ENCODE results near the gene FADS6. TPM values are rescaled to one million over a fixed set of nuclear protein-coding genes. Genes with fewer than 3 reads are reported as not detected.

Gene FADS6
- total RNA-seq, 2 experiments from 2014 or later: not detected

DNA sequence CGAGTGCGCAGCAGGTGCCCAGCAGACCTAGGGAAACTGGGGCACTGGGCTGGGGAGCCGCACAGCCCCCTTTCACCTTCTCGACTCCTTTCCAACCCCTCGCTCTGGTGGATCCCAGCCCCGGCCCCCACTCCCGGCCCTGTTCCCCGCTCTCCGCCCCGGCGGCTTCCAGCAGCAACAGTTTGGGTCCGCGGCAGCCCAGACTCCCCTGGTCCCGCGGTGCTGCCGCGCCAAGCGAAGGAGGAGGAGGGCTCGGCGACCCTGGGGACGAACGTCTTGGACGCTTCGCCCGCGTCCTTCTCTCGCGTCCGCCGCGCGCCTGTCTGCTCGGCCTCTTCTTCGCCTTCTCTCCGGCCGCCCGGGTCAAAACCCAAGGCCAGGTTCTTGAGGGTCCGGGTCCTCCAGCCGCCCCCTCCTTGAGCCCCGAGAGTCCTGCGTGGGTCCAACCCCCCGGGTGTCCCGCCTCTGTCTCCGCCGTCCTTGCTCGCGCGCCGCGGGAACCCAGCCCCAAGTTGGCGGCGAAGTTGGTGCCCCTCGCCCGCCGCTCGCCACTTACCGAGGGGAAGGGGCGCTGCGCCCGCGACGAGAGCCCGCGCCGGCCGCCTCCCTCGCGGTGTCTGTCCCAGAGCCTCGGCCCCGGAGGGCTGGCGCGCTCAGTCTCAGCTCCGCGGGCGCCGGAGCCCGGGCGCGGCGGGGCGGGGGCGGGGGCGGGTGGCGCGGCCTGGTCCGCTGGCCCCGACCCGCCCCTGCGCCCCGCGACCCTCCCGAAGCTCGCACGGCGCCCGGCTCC, 32.4 kb downstream of the FADS6 start:
- Mint-ChIP-seq H3K27me3 (peaks cover 61% of the 10 kb centered on the region), H3K36me3 (ENCODE audit: low read depth) (no peaks in the 10 kb centered on the region), H3K4me3 (no peak overlapping the region), H3K27ac (no peak overlapping the region), H3K4me1 (ENCODE audit: low read depth) (peaks cover 19% of the 10 kb centered on the region), H3K9me3 (no peaks in the 10 kb centered on the region)
- Histone ChIP-seq H3K4me1 (ENCODE audit: insufficient read depth, low read length) (peaks cover 37% of the 10 kb centered on the region), H3K4me3 (ENCODE audit: low read length) (peak overlapping the region; percentile 5), H3K9me3 (ENCODE audit: control insufficient read depth in 1 of 2, insufficient read depth in 1 of 2, low read length in 2 of 2) (peaks cover 0 to 16% of the 10 kb centered on the region in 2 experiments), H3K36me3 (ENCODE audit: insufficient read depth, low read length) (no peaks in the 10 kb centered on the region), H3K27me3 (ENCODE audit: control insufficient read depth in 1 of 2, insufficient read depth in 2 of 2, low read length in 2 of 2) (peaks cover 34 to 54% of the 10 kb centered on the region in 2 experiments), H3K27ac (ENCODE audit: low read depth in 1 of 2, low read length in 2 of 2) (no peak overlapping the region)
- ATAC-seq (ENCODE audit: poor library complexity) (peak; percentile 10), DNase-seq (peak in 1 of 14 experiments; percentile 29)
- ChIA-PET CTCF (interaction anchor here (0.8 to 2.1 kb wide), 6 partner anchors 9 to 194 kb away, joined by 3 to 18 read pairs (median 4); partner anchors contain the start of gene FDXR), POLR2A (interaction anchor here (1.0 to 2.3 kb wide), 6 partner anchors 9 to 123 kb away, joined by 3 to 9 read pairs (median 5); partner anchors contain the start of gene FDXR)
- intact Hi-C loops (cut with DNase I, micrococcal nuclease): loop anchor here in 1 of 2 experiments (5.0 kb wide), 1 partner anchor 114 kb away; the partner anchor contains the start of gene NHERF1
- TF ChIP-seq, protein P1, sequence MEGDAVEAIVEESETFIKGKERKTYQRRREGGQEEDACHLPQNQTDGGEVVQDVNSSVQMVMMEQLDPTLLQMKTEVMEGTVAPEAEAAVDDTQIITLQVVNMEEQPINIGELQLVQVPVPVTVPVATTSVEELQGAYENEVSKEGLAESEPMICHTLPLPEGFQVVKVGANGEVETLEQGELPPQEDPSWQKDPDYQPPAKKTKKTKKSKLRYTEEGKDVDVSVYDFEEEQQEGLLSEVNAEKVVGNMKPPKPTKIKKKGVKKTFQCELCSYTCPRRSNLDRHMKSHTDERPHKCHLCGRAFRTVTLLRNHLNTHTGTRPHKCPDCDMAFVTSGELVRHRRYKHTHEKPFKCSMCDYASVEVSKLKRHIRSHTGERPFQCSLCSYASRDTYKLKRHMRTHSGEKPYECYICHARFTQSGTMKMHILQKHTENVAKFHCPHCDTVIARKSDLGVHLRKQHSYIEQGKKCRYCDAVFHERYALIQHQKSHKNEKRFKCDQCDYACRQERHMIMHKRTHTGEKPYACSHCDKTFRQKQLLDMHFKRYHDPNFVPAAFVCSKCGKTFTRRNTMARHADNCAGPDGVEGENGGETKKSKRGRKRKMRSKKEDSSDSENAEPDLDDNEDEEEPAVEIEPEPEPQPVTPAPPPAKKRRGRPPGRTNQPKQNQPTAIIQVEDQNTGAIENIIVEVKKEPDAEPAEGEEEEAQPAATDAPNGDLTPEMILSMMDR (IDR thresholded peaks at IDR 0.05): no peak

DNA sequence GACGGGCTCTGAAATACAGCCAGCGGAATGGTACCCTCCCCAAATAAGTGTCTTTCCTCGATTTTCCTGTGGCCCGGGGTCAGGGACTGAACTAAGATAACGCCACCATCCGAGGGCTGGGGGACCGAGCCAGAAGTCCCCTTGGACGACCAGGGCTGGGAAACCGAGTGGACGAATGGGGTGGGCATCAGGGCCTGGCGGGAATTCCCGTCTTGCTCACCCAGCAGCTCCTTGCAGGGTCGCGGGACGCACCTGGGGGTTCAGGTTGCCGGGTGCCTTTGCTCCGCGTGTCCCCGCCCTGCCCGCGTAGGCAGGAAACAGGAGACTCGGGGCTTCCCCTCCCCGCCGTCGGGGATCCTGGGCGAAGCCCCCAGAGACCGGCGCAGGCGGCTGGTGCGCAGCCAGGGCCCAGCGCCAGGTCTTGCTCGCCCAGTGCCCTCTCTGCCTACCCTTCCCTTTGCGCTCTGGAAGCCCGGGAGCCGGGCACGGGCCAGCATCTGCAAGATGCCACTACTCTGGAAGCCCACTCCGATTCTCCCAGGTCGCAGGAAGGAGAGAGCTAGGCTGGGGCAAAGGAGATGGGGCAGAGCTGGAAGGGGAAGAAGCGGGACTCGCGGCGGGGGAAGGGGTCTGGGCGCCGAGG, 33.1 kb downstream of the FADS6 start:
- Histone ChIP-seq H3K27ac (ENCODE audit: low read depth in 1 of 2, low read length in 2 of 2) (no peak overlapping the region), H3K27me3 (ENCODE audit: control insufficient read depth in 1 of 2, insufficient read depth in 2 of 2, low read length in 2 of 2) (peaks cover 38 to 61% of the 10 kb centered on the region in 2 experiments), H3K36me3 (ENCODE audit: insufficient read depth, low read length) (no peaks in the 10 kb centered on the region), H3K9me3 (ENCODE audit: control insufficient read depth in 1 of 2, insufficient read depth in 1 of 2, low read length in 2 of 2) (peaks cover 0 to 16% of the 10 kb centered on the region in 2 experiments), H3K4me3 (ENCODE audit: low read length) (peak overlapping the region; percentile 8), H3K4me1 (ENCODE audit: insufficient read depth, low read length) (peaks cover 37% of the 10 kb centered on the region)
- ChIA-PET CTCF (interaction anchor here (0.5 to 2.1 kb wide), 6 partner anchors 8 to 194 kb away, joined by 3 to 9 read pairs (median 4); partner anchors contain the start of gene FDXR), POLR2A (interaction anchor here (2.2 to 2.3 kb wide), 2 partner anchors 8 to 119 kb away, joined by 6 to 9 read pairs; no protein-coding TSS in a partner anchor)
- H3K4me3 Mint-ChIP-seq: peak overlapping the region; percentile 69
- H3K9me3 Mint-ChIP-seq: no peaks in the 10 kb centered on the region
- peaks cover 68% of the 10 kb centered on the region for H3K27me3 Mint-ChIP-seq
- no peak for ATAC-seq (ENCODE audit: poor library complexity)
- H3K27ac Mint-ChIP-seq: no peak overlapping the region
- no peaks in the 10 kb centered on the region for H3K36me3 Mint-ChIP-seq (ENCODE audit: low read depth)
- TF ChIP-seq, protein P1 (IDR thresholded peaks at IDR 0.05): no peak
- peak in 4 of 14 experiments; percentile 12 to 48 (median 27) for DNase-seq
- intact Hi-C loops (cut with DNase I, micrococcal nuclease): loop anchor here in 1 of 2 experiments (5.0 kb wide), 1 partner anchor 113 kb away; the partner anchor contains the start of gene NHERF1
- H3K4me1 Mint-ChIP-seq (ENCODE audit: low read depth): peaks cover 19% of the 10 kb centered on the region
